ENCODE data around the gene ASMT.

Gene ASMT

DNA sequence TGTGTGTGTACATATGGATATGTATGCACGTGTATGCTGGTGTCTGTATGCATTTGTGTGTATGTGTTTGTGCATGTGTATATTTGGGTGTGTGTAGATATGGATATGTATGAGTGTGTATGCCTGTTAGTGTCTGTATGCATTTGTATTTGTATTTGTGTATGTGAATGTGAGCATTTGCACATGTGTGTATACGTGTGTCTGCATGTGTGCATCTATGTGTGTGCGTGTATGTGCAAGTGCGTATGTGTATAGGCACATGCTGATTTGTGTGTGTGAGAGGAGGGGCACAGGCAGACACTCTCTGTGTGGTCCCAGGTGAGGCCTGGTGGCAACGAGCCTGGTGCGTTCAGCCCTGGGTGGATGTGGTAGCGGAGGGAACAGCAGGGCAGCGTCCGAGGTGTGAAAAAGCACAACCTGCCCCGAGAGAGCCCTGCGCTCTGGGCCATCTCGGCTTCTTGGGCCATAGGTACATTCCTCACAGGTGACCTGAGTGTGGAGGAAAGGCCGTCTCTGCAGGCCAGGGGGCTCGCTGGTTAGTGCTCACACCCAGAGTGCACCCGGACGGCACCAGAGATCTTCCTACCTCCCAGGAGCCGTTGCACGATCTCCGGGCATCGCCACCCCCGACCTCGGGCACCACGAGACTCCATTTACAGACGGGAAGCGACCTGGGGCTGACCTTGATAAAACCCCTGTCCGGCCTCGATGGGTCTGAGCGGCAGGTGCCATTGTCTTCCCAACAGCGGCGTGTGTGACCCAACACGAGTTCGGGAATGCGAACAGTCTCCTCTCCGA is 45.0 kb downstream of the ASMT start:
- Histone ChIP-seq H3K27ac (replicated peaks) (no peak overlapping the region), H3K27me3 (ENCODE audit: insufficient read depth, poor library complexity, severe bottlenecking) (no peaks in the 10 kb centered on the region), H3K4me3 (replicated peaks; ENCODE audit: insufficient read depth, low read length) (no peak overlapping the region)
- DNase-seq (ENCODE audit: low read depth in 1 of 2, low spot score in 1 of 2) = no peak
- TF ChIP-seq POLR2AphosphoS5 (IDR thresholded peaks at IDR 0.05; ENCODE audit: low read depth) (no peak), SPI1 (IDR thresholded peaks at IDR 0.05; ENCODE audit: borderline replicate concordance, low read depth) (no peak), GABPA (IDR thresholded peaks at IDR 0.05; ENCODE audit: low read depth) (no peak)
- TF ChIP-seq, protein P1, sequence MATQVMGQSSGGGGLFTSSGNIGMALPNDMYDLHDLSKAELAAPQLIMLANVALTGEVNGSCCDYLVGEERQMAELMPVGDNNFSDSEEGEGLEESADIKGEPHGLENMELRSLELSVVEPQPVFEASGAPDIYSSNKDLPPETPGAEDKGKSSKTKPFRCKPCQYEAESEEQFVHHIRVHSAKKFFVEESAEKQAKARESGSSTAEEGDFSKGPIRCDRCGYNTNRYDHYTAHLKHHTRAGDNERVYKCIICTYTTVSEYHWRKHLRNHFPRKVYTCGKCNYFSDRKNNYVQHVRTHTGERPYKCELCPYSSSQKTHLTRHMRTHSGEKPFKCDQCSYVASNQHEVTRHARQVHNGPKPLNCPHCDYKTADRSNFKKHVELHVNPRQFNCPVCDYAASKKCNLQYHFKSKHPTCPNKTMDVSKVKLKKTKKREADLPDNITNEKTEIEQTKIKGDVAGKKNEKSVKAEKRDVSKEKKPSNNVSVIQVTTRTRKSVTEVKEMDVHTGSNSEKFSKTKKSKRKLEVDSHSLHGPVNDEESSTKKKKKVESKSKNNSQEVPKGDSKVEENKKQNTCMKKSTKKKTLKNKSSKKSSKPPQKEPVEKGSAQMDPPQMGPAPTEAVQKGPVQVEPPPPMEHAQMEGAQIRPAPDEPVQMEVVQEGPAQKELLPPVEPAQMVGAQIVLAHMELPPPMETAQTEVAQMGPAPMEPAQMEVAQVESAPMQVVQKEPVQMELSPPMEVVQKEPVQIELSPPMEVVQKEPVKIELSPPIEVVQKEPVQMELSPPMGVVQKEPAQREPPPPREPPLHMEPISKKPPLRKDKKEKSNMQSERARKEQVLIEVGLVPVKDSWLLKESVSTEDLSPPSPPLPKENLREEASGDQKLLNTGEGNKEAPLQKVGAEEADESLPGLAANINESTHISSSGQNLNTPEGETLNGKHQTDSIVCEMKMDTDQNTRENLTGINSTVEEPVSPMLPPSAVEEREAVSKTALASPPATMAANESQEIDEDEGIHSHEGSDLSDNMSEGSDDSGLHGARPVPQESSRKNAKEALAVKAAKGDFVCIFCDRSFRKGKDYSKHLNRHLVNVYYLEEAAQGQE (IDR thresholded peaks at IDR 0.05; ENCODE audit: insufficient replicate concordance, low read depth) = no peak
- TF ChIP-seq, protein P2, sequence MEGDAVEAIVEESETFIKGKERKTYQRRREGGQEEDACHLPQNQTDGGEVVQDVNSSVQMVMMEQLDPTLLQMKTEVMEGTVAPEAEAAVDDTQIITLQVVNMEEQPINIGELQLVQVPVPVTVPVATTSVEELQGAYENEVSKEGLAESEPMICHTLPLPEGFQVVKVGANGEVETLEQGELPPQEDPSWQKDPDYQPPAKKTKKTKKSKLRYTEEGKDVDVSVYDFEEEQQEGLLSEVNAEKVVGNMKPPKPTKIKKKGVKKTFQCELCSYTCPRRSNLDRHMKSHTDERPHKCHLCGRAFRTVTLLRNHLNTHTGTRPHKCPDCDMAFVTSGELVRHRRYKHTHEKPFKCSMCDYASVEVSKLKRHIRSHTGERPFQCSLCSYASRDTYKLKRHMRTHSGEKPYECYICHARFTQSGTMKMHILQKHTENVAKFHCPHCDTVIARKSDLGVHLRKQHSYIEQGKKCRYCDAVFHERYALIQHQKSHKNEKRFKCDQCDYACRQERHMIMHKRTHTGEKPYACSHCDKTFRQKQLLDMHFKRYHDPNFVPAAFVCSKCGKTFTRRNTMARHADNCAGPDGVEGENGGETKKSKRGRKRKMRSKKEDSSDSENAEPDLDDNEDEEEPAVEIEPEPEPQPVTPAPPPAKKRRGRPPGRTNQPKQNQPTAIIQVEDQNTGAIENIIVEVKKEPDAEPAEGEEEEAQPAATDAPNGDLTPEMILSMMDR (IDR thresholded peaks at IDR 0.05; ENCODE audit: insufficient read depth, low read length) = no peak

DNA sequence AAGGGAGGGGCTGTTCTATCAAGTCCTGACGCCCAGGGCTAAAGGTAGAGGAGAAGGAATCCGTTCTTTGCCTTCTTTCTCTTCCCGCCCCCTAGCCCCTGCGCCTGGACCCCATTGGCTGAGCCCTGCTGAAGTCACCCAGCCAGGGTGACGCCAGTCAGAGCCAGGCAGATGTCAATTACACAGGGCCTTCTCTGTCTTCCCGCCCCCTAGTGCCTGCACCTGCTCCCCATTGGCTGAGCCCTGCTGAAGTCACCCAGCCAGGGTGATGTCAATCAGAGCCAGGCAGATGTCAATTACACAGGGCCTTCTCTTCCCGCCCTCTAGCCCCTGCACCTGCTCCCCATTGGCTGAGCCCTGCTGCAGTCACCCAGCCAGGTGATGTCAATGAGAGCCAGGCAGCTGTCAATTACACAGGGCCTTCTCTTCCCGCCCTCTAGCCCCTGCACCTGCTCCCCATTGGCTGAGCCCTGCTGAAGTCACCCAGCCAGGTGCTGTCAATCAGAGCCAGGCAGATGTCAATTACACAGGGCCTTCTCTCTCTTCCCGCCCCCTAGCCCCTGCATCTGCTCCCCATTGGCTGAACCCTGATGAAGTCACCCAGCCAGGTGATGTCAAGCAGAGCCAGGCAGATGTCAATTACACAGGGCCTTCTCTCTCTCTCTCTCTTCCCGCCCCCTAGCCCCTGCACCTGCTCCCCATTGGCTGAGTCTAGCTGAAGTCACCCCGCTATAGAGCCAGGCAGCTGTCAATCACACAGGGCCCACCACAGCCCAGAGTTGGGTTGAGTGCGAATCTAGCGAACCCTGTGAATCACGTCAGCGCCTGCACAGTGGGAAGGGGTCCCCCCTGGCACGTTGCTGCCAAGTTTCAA is 46.4 kb downstream of the ASMT start:
- peak; percentile 83 to 92 for DNase-seq (ENCODE audit: low read depth in 1 of 2, low spot score in 1 of 2)
- peak overlapping the region; percentile 57 for H3K4me3 ChIP-seq (replicated peaks; ENCODE audit: insufficient read depth, low read length)

DNA sequence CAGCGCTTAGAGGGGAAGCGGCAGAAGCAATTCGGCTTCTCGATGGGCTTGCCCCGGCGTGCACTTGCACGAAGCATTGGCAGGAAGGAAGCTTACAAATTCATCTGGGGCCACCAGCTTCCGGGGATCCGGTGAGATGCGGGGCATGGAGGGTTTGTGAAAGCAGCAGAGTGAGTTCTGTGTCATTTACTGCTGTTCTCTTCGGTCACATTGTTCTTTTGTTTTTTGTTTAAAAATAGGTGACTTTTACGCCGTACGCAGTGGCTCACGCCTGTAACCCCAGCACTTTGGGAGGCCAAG is 47.0 kb downstream of the ASMT start:
- TF ChIP-seq SPI1 (IDR thresholded peaks at IDR 0.05; ENCODE audit: borderline replicate concordance, low read depth) (no peak), GABPA (IDR thresholded peaks at IDR 0.05; ENCODE audit: low read depth) (peak; percentile 29; the same call in 1 of the 2 replicates), POLR2AphosphoS5 (IDR thresholded peaks at IDR 0.05; ENCODE audit: low read depth) (0 out of 2 replicates have a peak, but pooled peaks have one; percentile 2)
- TF ChIP-seq, protein P1 (IDR thresholded peaks at IDR 0.05; ENCODE audit: insufficient replicate concordance, low read depth) = no peak
- TF ChIP-seq, protein P2 (IDR thresholded peaks at IDR 0.05; ENCODE audit: insufficient read depth, low read length) = no peak
- Histone ChIP-seq H3K27ac (replicated peaks) (peak overlapping the region; percentile 76), H3K27me3 (ENCODE audit: insufficient read depth, poor library complexity, severe bottlenecking) (no peaks in the 10 kb centered on the region), H3K4me3 (replicated peaks; ENCODE audit: insufficient read depth, low read length) (peak overlapping the region; percentile 57)
- no peak for DNase-seq (ENCODE audit: low read depth in 1 of 2, low spot score in 1 of 2)

More for the DNA sequence above, 46.4 kb downstream of the ASMT start:
- TF ChIP-seq, protein P1 (IDR thresholded peaks at IDR 0.05; ENCODE audit: insufficient replicate concordance, low read depth) = no peak
- peak; percentile 37; the same call in 1 of the 2 replicates for TF ChIP-seq POLR2AphosphoS5 (IDR thresholded peaks at IDR 0.05; ENCODE audit: low read depth)
- TF ChIP-seq SPI1 (IDR thresholded peaks at IDR 0.05; ENCODE audit: borderline replicate concordance, low read depth) = no peak
- H3K27me3 ChIP-seq (ENCODE audit: insufficient read depth, poor library complexity, severe bottlenecking) = no peaks in the 10 kb centered on the region
- peak overlapping the region; percentile 76 for H3K27ac ChIP-seq (replicated peaks)

Data from HL-60 (cell line).